HG03460 (cell line): ENCODE data around the gene RBM19.
"Not testable (repeated sequence)": the region's sequence is repeated elsewhere in the genome, so short reads cannot be mapped to it uniquely, and the experiment has no call there.

Experiments
- ATAC-seq: cut with Tn5 transposase; IDR thresholded peaks from one replicate; pipeline ENCODE4 v1.9.1; 2021; ENCODE audit not compliant: unreplicated experiment

The RBM19 gene

DNA sequence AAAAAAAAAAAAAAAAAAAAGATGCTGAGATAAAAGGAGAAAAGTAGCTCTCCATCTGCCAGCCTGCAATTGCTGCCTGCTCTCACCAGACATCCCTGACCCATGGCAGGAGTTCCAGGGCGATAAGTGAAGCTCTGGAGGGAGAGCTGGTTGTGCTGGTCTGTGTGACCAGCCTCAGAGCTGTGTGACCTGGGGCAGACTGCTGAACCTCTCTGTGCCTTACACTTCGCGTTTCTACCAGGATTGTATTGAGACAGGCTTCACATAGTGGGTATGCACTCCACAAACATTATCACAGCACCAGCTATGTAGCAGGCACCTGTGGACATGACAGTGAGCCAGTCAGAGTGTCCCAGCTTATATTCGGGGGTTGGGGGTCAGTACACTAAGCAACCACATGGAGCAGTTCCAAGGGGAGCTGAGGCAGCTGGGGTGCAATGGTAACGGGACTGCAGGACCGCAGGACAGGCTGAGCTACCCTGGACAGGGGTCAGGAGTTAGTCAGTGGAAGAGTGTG, 57.5 kb downstream of the RBM19 start:
- no peak for ATAC-seq

GRCh38 chr12:113907446-113908180, 58.5 kb downstream of the RBM19 start:
- ATAC-seq = no peak

GRCh38 chr12:113906411-113907200, 59.5 kb downstream of the RBM19 start:
- ATAC-seq = no peak

DNA sequence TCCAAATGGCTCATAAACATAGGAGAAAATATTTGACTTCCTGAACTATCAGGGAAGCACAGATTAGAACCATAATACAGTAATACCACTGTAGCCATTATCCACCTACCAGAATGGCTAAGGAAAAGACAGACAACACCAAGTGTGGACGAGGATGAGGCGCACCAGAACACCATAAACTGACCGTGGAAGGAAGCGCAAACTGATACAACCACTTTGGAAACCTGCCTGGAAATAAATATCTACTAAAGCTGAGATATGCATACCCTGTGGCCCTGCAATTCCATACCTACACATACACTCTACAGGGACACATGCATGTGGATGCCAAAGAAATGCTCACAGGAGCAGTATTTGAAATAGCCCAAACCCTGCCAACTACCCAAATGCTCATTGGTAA, 60.3 kb downstream of the RBM19 start:
- ATAC-seq = no peak

DNA sequence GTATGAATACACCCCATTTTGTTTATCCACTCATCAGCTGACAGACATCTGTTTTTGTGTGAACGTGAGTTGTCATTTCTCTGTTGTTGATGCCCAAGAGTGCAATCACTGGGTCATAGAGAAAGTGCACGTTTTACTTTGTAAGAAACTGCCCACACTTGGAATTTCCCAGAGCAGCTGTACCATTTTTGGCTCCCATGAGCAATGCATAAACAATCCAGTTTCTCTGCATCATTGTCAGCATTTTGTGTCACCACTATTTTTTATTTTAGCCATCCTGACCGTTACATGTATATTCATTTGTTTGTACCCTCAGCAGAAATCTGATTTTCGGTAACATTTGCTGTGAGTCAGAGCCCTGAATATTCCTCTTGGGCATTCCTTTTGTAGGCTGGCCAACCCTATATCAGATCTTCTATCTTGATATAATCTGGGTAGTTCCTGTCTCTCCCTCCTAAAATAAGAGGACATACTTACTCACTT, 62.7 kb downstream of the RBM19 start:
- no peak for ATAC-seq

- not testable (repeated sequence) for ATAC-seq
Measured at GRCh38 chr12:113901319-113901718, 64.8 kb downstream of the RBM19 start.

DNA sequence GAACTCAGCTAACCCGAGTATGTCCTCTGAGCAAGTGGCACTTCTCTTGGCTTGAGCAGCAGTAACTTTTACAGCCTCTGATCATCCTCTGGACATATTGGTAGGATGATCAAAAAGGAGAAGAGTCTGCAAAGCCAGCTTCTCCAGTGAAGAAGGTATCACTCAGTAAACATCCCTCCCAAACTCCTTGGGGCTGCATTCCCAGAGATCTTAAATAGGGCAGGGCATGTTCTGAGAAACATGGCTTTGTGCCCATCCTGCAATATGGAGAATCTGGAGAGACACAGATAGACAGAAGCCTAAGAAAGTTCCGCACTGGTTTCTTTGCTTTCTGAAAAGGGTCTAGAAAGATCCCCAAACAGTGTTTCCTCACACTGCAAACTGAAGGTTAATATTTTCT, 65.4 kb downstream of the RBM19 start:
- no peak for ATAC-seq

DNA sequence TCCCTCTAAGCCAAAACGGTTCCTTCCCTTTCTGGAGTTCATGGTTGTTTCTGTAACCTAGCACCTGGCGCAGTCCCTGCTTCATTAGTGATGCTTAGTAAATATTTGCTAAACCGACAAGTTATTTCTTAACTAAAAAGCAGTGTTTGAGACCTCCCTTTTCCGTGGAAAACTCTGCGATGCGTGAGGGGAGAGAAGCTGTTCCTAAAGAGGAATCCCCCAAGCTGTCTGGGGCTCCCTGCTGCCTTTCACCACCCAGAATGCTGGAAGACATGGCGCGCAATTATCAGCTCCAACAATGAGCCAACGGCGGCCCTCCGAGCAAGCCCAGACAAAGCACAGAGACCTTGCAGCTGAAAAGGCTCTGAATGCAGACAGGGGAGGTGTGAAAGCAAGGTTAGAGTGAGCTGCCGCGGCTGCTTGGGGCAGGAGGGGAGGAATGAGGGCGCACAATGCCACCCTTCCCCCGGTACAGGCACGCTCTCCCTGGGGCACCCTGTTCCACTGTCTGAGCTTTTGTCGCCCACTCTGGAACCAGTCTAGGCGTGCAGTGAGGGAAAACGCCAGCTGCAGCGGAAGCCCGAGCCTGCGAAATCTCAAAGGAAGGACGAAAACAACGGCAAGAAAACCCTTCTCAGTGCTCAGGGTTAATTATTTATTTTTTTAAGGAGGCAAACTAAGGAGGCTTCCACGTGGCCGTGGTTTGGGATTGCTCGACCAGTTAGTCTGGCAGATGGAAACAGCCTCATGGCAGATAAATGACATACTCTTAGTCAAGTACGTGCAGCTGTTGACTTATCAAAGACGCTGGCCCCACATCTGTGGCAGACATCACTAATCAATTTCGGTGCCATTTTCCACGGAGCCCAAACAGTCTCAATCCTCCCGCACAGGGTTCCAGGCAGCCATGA, 66.3 kb downstream of the RBM19 start:
- no peak for ATAC-seq

- ATAC-seq = no peak
Measured at GRCh38 chr12:113899042-113899560, 67.0 kb downstream of the RBM19 start.

- ATAC-seq = no peak
Measured at GRCh38 chr12:113898466-113898865, 67.7 kb downstream of the RBM19 start.

- ATAC-seq = no peak
Measured at GRCh38 chr12:113897406-113897805, 68.7 kb downstream of the RBM19 start.

GRCh38 chr12:113896841-113897240, 69.3 kb downstream of the RBM19 start:
- ATAC-seq = no peak

- ATAC-seq = no peak
Measured at GRCh38 chr12:113896194-113896593, 69.9 kb downstream of the RBM19 start.

DNA sequence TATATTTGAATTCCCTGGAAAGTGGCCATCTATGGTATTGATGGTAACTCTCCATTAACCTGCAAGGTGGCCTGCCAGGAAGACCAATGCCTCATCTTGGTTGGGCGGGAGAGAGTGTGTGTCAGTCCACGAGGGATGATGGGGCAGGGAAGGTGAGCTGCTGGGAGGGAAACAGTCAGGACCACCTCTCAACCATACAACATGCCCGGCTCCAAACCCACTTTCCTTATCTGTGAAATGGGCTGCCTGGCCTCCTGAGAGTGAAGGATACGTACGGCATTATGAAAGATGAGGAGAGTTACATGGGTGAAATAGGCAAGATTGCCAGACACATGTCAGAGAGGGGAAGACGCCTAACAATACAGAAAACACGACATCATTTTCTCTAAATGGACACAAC, 70.9 kb downstream of the RBM19 start:
- no peak for ATAC-seq

GRCh38 chr12:113894697-113895096, 71.4 kb downstream of the RBM19 start:
- no peak for ATAC-seq

DNA sequence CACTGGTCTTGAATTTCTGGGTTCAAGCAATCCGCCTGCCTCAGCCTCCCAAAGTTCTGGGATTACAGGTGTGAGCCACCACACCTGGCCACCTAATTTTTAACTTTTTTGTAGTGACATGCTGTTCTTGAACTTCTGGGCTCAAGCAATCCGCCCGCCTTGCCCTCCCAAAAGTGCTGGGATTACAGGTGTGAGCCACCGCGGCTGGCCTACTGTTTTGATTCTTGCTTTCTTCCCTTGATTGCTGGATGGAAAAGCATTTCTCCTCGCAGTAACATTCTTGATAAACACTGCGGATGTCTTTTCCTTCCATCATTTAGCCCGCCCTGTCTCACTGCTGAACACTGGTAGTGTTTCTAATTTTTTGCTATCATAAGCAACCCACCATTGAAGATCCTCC, 72.9 kb downstream of the RBM19 start:
- no peak for ATAC-seq

GRCh38 chr12:113892556-113892955, 73.6 kb downstream of the RBM19 start:
- no peak for ATAC-seq

GRCh38 chr12:113891739-113892520, 74.2 kb downstream of the RBM19 start:
- no peak for ATAC-seq

GRCh38 chr12:113891167-113891692, 74.9 kb downstream of the RBM19 start:
- no peak for ATAC-seq
